Measurements from ENCODE around the gene TNFSF8. TPM values are rescaled to one million over a fixed set of nuclear protein-coding genes. Genes with fewer than 3 reads are reported as not detected.

The TNFSF8 gene
- total RNA-seq, 1 donor from 2014 or later: not detected

DNA sequence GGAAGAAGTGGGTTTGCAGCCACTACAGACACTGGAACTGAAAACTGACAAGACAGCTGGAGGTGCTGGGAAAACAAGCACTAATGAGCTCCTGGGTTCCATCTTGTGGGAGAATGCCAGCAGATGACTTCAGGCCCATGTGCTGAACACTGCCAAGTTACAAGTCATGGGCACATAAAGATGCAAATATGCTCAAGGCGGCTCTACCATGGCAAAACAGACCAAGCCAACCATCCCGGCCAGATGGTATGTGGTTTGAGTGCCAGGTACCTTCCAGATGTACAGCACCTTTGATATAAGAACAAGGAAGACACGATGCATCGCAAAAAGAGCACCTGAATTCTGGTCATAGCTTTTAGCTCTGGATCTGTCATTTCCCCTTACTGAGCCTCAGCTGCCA is 19.9 kb downstream of the TNFSF8 start:
- TF ChIP-seq, protein P1, sequence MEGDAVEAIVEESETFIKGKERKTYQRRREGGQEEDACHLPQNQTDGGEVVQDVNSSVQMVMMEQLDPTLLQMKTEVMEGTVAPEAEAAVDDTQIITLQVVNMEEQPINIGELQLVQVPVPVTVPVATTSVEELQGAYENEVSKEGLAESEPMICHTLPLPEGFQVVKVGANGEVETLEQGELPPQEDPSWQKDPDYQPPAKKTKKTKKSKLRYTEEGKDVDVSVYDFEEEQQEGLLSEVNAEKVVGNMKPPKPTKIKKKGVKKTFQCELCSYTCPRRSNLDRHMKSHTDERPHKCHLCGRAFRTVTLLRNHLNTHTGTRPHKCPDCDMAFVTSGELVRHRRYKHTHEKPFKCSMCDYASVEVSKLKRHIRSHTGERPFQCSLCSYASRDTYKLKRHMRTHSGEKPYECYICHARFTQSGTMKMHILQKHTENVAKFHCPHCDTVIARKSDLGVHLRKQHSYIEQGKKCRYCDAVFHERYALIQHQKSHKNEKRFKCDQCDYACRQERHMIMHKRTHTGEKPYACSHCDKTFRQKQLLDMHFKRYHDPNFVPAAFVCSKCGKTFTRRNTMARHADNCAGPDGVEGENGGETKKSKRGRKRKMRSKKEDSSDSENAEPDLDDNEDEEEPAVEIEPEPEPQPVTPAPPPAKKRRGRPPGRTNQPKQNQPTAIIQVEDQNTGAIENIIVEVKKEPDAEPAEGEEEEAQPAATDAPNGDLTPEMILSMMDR (IDR thresholded peaks at IDR 0.05; ENCODE audit: insufficient read depth, low read length, poor library complexity, severe bottlenecking): no peak
- no peak for DNase-seq (ENCODE audit: low read depth)
- H3K27me3 ChIP-seq (ENCODE audit: control insufficient read depth, insufficient read depth, low read length): no peaks in the 10 kb centered on the region
- H3K36me3 ChIP-seq (ENCODE audit: control insufficient read depth, insufficient read depth, low read length): no peaks in the 10 kb centered on the region
- H3K4me3 ChIP-seq (ENCODE audit: low read depth, low read length): no peak overlapping the region

DNA sequence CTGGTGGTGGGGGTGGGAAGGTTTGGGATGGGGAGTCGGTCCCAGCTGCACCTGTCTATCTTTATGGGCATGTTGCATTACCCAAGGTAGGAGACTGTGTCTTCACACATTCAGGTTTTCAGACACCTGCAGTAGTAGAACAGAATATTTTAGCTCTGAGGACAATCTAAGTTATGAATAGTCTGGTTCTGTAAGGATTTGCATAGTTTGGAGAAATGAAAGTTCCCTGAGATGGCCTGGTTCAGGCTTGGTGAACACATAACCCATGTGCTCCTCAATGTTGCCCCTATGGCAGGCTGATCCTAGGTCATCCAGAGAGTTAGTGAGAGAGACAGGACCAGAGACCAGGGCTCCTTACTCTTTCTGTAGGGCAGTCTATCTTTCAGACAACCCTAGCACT is 20.7 kb downstream of the TNFSF8 start:
- TF ChIP-seq, protein P1 (IDR thresholded peaks at IDR 0.05; ENCODE audit: insufficient read depth, low read length, poor library complexity, severe bottlenecking): no peak
- DNase-seq (ENCODE audit: low read depth): no peak
- Histone ChIP-seq H3K4me3 (ENCODE audit: low read depth, low read length) (no peak overlapping the region), H3K36me3 (ENCODE audit: control insufficient read depth, insufficient read depth, low read length) (no peaks in the 10 kb centered on the region), H3K27me3 (ENCODE audit: control insufficient read depth, insufficient read depth, low read length) (no peaks in the 10 kb centered on the region)

DNA sequence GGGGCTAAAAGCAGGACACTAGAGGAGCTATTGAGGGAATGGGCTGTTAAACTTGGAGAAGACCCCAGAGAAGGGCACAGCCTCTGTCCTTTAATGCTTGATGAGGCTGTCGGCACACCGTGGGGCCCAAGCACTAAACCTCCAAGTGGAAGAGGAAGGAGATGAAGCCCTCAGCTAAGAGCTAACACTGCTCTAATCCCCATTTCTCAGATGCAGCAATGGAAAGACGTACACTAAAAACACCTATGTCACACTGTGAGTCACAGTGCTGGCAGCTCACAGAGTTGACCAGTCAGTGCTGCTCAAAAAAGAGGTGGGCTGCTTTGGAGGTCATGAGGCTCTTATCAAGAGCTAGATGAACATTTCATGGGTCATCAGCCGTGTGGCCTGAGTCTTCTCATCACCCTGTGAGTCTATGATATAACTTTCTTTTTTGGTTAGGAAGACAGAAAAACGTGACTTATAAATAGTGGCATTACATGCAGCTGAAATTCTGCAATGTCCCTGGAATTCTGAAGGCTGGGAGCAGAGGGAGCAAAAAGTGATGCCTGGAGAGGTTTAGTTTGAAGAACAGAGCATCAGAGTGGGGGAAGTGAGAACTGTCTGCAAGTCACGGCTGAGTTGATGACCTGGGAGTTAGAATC is 21.5 kb downstream of the TNFSF8 start:
- TF ChIP-seq, protein P1 (IDR thresholded peaks at IDR 0.05; ENCODE audit: insufficient read depth, low read length, poor library complexity, severe bottlenecking): no peak
- Histone ChIP-seq H3K4me3 (ENCODE audit: low read depth, low read length) (no peak overlapping the region), H3K27me3 (ENCODE audit: control insufficient read depth, insufficient read depth, low read length) (no peaks in the 10 kb centered on the region), H3K36me3 (ENCODE audit: control insufficient read depth, insufficient read depth, low read length) (no peaks in the 10 kb centered on the region)
- no peak for DNase-seq (ENCODE audit: low read depth)

DNA sequence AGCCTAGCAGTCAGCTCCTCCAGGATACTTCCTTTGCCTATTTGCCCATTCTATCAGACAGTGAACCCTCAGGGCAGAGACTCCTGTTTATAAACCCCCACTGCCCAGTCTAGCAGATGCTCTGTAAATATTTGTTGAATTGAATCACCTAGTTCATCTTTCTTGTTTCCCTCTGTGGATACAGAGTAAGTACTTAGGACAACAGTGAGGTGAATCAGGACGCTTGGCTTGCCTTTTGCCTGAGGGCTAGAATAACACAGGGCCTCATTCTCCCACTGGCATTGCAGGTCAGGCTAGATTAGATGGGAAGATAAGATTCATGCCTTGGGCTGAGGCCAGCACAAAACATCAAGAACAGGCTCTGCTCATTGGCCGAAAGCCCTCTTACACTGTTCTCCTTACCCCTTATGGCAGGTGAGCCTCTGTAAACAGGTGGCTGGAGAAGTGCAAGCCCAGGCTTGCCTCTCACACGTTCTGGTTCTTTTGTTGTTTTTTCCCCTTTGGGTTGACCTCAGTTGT is 22.2 kb downstream of the TNFSF8 start:
- H3K36me3 ChIP-seq (ENCODE audit: control insufficient read depth, insufficient read depth, low read length): no peaks in the 10 kb centered on the region
- no peaks in the 10 kb centered on the region for H3K27me3 ChIP-seq (ENCODE audit: control insufficient read depth, insufficient read depth, low read length)
- TF ChIP-seq, protein P1 (IDR thresholded peaks at IDR 0.05; ENCODE audit: insufficient read depth, low read length, poor library complexity, severe bottlenecking): no peak
- H3K4me3 ChIP-seq (ENCODE audit: low read depth, low read length): no peak overlapping the region
- peak; percentile 90 for DNase-seq (ENCODE audit: low read depth)

DNA sequence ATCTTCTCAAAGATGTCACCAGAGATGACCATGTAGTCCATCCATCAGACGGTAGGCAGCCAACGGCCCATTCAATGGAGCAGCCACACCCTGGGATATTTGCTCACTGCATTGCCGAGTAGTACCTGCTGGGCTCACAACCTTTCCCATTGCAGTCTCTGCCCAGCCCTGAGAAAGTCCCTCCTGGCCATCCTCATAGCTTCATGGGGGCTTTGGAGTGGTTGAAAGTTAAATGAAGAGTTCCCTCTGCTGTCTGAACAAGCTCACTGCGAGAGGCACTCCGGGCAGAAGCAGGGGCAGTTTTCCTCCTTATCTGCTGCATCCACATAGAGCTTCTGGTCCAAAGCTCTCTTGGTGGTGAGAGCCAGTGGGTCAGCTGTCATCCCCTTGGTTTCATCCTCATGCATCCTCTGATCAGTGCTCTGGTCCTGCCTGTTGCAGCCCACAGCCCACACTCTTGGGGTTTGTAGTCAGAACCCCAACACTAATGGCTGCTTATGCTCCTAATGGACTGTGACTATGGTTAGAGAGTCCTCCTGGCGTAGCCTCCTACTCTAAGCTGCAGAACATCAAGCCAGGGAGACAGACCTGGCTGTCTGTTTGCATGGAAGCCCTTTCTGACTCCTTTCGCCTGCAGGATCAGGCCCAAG is 23.3 kb downstream of the TNFSF8 start:
- no peak for DNase-seq (ENCODE audit: low read depth)
- Histone ChIP-seq H3K4me3 (ENCODE audit: low read depth, low read length) (no peak overlapping the region), H3K27me3 (ENCODE audit: control insufficient read depth, insufficient read depth, low read length) (no peaks in the 10 kb centered on the region), H3K36me3 (ENCODE audit: control insufficient read depth, insufficient read depth, low read length) (no peaks in the 10 kb centered on the region)
- TF ChIP-seq, protein P1 (IDR thresholded peaks at IDR 0.05; ENCODE audit: insufficient read depth, low read length, poor library complexity, severe bottlenecking): peak; percentile 72
